NOMO-1 treated with dmso at 0.1 percent for 144 hours (cell line): ENCODE results near the gene HBS1L.
"Not testable (repeated sequence)": the region's sequence is repeated elsewhere in the genome, so short reads cannot be mapped to it uniquely, and the experiment has no call there.

Experiments
- DNase-seq: peaks from one replicate; lab custom pipeline; 2025; ENCODE audit not compliant: unreplicated experiment; lab: John Stamatoyannopoulos, UW

The HBS1L gene

DNA sequence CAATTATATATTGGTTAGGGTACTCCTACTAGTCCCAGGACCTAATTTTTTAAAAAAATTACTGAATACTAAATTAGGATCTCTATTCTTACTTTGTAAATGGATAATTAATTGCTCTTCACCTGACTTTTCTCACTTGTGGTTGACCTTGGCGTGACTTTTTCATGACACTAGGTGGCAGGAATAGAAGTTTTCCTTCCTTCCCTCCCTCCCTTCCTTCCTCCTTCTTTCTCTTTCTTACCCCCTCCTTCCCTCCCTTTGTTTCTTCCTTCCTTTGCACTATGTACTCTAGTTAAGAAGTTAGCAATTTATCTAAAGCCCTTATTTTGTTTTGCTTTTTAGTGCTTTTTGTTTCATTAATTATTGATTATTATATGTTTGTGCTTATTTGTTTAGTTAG, 20.4 kb upstream of the HBS1L start:
- no peak for DNase-seq

DNA sequence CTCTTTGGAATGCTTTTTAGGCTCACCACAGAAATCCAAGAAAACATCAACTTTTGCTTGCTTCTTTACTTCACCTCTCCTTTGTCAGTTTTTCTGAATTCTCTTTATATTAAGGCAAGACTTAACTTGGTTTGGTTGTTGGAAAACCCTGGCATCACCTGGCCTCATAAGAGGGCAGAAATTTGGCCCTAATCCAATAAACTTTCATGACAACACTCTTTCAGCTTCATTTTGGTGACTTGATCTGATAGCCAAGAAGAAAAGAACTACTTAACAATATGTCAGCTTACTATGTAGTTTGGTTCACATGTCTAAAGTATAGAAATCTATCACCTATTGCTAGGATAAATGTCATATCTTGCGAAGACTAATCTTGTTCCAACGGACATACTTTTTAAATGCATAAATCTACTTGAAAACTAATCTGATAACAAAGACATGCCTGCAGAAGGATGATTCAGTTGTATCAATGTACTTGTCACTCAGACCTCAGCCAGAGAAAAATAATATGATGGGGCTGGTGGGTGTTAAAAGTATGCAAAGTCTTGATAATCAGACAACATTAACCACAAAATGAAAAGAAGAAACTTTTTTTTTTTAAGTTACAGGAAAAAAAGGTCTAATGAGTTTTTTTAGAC, 19.3 kb upstream of the HBS1L start:
- DNase-seq, result no peak

DNA sequence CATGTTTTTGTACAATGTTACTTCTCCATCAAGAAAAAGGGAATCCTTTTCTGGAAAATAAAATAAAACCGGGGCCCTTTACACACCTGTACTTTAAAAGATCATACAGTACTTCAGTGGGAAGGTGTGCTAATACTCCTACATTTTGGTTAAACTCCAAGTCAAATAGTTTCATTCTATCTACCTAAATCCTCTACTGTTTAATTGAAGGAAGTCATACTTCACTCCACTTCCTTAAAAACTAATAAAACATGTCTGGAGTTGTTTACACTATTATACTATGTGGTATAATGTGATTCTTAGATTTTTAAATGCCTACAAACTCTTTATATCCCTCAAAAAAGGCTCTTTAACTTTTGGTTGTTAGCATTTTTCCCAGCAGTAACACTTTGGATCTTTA, 18.6 kb upstream of the HBS1L start:
- DNase-seq, result no peak

DNA sequence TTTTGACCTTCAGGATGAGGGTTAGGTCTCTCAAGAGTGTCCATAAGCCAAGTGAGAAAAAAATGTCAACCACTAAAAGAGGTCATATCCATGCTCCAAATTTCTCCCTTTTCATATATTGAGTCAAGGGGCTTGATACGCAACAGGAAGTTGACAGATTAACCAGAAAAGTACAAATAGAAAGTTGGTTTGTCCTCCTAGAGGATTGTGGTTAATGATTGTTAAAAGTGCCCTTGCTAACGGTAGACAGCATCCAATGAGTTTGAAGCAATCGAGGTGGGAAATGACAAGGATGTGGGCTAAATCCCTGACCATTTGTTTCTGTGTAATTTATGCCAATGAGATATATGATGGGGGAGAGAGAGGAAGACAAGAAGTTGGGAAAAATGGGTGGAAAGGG, 18.1 kb upstream of the HBS1L start:
- no peak for DNase-seq

DNA sequence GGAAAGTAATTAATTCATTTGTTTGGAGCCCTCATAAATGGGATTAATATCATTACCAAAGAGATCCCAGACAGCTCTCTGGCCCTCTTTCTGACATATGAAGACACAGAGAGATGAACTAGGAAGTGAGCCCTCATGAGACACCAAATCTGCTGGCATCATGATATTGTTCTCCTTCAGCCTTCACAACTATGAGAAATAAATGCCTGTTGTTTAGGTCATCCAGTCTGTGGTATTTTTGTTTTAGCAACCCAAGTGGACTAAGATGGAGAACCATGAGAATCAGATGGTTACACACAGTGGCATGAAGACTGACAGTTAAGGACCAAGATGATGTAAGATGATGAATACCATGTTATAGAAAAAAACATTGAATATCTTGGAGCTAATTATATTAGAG, 16.9 kb upstream of the HBS1L start:
- no peak for DNase-seq

DNA sequence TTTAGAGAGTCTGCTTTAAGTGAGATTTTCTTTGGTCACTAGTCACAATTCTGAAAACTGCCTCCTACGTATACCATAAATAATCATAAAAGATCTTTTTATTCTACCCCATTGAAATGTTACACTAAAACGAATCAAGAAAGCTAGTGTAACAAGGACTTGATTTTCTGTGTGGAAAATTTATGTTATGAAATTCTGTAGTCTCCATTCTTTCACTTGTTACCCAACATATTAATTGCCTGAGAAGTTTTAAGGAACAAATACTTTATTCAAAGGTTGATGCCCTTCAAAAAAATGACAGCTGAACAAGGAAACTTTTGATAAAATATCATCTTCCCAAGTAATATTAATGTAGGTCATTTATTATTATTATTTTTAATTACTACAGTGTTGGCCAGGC, 13.3 kb upstream of the HBS1L start:
- no peak for DNase-seq

DNA sequence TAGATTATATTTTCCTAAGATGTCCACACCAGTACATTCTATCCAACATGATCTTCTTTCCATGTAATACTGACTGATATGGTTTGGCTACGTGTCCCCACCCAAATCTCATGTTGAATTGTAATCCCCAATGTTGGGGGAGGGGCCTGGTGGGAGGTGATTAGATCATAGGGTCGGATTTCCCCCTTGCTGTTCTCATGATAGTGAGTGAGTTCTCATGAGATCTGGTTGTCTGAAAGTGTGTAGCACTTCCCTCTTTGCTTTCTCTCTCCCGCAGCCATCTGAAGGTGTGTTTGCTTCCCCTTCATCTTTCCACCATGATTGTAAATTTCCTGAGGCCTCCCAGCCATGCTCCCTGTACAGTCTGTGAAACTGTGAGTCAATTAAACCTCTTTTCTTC, 12.2 kb upstream of the HBS1L start:
- no peak for DNase-seq

DNA sequence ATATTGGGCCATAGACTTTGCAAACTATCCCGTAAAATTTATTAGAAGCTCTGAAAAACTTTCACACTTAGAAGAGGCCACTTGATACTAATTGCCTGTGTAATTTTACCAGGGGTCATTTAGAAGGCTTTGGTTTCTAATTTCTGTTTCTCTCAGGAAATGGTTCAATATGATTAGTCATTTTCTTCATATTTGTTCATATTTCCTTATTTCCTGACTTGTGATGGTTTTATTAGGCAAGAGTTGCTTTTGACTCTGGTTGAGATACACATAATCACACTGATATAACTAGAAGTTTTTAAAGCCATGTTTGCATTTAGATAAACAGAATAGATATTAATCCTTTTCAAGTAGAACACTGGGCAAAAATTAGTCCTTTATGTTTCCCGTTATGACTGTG, 11.8 kb upstream of the HBS1L start:
- DNase-seq, result no peak

DNA sequence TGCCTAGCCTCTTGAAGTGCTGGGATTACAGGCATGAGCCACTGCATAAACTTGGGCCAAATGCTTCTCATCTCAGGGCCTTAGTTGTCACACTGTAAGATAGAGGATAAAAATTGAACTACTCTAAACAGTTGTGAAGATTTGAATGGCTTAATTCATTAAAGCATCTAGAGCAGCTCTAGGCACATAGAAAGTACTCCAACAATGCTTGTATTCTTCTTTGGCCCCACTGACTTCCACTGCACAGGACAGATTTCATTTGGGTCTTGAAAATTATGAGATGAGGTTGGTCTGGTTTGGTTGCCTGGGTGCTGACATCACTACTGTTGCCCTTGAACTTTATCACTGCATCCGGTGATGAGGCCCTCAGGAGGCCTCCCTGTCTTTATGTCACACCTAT, 10.0 kb upstream of the HBS1L start:
- no peak for DNase-seq

DNA sequence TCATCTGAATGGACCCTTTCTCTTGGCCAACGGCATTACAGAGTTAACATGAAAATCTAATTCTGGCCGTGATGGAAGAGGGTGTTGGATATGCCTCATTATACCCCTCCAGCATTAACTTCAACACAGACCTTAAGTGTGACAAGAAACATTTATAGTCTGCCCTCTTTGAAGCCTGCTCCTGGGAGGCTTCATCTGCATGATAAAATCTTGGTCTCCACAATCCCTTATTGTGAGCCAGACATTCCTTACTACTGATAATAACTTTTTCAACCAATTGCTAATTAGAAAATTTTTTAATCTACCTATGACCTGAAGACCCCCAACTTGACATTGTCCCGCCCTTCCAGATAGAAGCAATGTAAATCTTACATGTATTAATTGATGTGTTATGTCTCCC, 9.3 kb upstream of the HBS1L start:
- DNase-seq, result no peak

DNA sequence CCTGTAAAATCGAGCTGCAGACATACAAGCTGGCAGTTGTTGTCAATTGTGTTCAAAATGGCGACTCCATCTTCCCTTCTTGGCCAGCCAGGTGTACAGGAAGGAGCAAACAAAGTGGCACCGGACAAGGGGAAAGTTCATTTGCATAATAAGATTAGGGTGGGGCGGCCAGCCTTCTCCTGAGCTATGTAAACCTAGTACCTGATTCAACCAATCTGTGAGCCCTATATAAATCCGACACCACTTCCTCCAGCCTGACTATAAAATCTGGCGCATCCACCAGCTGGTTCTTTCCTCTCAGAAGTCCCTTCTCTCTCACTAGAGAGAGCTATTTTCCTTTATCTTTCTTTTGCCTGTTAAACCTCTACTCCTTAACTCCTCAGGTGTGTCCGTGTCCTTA, 8.1 kb upstream of the HBS1L start:
- DNase-seq, result no peak

DNA sequence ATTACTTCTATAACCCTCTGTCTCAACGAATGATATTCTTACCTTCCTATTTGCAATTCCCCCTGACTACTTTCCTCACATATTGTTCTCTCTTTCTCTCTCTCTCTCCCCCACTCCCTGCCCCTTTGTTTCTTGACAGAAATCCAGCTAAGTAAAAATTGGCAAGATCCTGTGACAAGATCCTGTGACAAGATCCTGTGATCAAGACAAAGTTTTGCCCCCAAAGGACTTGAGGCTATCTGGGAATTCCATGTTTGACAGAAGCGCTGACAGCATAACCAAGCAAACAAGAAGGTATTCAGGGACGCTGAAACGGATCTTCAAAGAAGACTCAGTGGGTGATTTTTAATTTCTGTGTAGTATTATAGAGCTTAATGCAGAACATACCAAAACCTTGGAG, 5.5 kb upstream of the HBS1L start:
- DNase-seq, result no peak

DNA sequence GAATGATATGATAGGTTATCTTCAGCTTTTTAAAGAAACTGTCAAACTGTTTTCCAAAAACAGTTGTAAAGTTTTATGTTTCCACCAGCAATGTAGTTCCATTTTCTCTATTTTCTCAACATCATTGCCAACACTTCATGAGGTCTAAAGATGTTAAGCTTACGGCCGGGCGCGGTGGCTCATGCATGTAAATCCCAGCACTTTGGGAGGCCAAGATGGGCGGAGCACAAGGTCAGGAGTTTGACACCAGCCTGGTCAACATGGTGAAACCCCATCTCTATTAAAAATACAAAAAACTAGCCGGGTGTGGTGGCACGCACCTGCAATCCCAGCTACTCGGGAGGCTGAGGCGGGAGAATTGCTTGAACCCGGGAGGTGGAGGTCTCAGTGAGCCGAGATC, 3.7 kb upstream of the HBS1L start:
- not testable (repeated sequence) for DNase-seq

DNA sequence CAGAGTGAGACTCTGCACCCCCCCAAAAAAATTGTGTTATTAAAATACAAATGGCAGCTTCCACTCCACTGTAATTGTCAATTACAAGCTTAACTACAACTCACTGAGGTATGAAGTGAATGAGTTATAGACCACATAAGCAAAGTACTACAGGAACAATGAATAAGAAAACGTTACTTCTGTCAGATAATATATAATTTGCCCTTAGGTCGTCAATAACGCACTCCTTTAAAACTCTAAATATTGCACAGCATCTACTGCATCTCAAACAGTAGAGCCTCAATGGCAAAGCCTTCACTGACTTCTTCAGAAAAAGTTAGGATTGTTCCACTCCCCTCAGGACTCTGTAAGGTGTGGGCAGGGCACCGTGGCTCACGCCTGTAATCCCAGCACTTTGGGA, 2.0 kb upstream of the HBS1L start:
- no peak for DNase-seq

DNA sequence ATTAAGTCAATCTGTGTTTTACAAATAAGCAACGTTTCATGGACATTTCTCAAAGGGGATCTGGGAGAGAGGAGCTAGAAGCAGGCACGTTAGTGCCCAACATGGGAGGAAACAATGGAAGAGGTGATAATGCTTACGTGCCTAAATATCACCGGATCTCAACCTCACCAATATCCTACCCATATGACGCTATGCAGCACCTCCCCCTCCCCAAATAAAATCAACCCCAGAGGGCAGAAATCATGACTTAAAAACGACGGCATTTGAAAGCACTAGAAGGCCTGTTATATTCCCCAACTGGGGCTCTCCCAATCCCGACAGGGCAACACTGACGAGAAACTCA, 425 bp downstream of the HBS1L start:
- DNase-seq, result no peak

DNA sequence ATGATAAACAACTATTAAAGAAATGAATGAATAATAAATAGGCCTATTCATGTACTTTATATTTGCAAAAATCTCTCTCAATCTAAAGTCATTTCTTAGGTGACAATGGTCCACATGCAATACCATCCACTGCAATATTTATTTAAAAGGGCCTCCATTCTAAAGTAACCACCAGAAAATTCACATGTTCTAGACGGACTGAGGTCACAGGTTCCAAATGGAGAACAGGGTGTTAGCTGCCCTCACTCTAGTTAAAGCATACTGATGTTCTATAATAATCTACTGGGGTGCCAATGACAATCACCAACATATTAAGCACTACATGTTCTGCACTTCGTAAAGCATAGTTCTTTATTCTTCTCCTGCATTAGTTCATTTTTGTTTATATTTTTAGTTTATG, 1.2 kb downstream of the HBS1L start:
- DNase-seq, result no peak

DNA sequence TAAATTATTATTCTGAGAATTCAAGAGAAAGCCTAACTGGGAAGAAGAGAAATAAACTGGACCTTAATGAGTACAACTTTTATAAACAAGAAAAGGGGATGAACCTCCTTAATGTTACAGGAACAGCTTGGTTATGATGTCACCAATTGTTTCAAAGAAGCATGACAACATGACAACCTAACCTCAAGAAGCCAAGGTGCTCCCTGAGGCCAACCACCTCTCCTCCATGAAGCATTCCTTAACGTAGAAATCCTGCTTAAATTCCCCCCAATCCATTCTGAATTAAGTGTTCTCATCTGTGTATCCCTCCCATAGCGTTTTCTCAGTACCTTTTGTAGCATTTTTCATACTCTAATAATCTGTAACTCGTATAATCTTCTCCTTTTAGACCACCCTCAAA, 1.7 kb downstream of the HBS1L start:
- DNase-seq, result no peak

DNA sequence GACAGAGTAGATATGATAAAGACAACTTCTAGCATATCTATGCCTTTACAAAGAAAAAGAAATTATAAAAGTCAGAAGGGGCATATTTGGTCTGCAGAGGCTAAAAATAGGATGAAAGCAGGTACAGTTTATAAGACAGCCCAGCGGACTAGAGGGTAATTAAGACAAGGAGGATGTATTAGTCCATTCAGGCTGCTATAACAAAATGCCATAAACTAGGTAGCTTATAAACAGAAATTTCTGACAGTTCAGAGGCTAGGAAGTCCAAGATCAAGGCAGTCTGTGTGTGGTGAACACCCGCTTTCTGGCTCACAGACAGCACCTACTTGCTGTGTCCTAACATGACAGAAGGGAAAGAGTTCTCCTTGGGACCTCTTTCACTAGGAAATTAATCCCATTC, 5.7 kb downstream of the HBS1L start:
- no peak for DNase-seq

DNA sequence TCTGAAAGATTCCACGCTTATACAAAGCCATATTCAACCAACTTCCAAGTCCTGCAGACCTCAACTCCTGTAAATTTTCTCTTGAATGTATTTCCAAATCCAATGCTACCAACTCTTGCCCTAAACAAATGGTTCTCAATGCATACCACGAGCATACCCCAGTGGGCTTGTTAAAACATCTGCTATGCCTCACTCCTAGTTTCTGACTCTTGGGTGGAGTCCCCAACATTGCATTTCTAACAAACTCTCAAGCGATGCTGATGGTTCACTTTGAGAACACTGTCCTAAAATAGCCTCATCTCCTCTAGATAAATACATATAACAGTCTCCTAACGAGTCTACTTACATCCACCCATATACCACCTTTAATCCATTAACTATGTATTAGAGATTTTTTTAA, 7.3 kb downstream of the HBS1L start:
- no peak for DNase-seq

DNA sequence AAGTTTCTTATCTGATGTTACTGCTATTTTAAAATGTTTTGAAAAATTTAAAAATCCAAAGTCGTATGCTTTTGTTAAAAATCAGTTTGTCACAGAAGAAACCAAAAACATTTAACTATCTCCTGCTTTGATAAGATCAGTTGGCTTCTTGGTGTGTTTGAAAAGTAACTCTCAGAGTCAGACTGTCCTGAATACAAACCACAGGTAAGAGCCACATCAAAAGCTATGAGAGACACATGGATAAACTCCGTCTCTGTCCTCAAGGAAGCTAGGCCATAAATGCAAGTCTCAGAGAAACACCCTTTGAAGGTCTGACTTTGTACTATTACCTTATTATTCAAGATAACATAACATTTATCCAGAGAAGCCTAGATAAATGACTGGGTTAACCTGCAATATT, 7.7 kb downstream of the HBS1L start:
- DNase-seq, result no peak

DNA sequence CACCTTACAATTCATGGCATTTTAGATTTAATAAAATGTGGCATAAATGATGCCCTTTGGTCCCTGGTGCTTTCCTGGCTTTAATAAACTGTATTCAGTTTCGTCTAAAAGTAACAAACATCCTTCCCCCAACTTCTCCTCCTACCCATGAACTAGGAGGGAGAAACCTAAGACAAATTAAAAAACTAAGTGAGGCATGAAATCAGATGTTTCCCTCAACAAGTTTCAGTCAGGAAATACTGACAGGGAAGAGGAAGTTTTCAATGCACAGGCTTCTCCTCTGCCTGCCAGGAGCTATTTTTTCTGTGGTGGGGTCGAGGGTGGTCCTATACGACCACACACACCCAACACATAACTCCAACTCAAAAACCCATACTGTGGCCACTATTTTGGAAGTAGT, 10.0 kb downstream of the HBS1L start:
- no peak for DNase-seq

DNA sequence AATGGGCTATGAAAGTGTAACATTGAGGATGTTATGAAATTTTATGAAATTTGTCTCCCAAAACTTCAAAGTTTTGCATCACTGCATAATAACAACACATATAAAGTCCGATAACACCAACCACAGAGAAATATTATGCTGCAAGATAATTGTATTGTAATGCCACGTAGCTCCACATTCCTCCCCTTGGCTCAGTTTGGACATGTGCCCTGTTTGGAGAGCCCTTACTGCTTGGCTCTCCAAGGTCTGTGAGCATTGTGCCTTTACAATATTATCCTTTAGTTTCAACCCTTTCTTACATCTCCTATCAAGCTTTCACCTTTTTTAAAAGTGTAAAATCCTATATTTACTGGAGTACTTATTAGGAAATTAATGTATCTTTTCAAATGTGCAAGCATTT, 10.8 kb downstream of the HBS1L start:
- DNase-seq, result no peak

DNA sequence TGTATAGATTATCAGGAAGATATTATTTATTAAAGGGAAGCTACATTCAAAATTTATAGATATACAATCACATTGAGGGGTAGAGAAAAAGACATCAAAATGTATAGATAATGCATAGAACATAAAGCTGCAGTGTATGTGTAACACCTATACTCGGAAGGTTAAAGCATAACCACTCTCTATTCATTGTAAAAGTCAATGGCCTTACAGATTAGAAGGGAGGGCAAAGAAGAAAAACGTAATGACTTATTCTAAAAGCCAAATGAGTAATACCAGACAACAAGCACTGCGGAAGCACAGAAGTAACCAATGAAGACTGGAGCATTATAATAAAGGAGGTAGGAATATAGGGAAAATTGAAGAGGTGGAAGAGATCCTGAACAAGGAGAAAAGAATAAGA, 11.3 kb downstream of the HBS1L start:
- no peak for DNase-seq

DNA sequence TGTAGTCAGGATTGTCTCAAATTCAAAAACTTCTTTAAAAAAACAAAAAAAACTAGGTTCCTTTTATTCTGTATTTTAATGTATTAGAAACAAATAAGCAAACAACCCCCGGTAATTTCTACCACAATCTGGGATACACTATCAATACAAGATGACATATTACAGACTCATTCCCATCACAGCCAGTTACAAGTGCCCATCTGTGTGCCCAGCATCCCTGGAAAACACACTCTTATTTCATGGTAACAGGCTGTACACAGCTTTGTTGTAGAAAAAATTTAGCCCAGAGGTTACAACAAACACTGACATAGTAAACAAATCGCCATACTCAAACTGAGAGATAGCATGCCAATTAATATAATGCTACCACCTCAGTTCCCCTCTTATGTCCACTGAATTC, 16.3 kb downstream of the HBS1L start:
- no peak for DNase-seq
